Measurements from ENCODE around the gene METTL3. TPM values are rescaled to one million over a fixed set of nuclear protein-coding genes. Genes with fewer than 3 reads are reported as not detected.

The METTL3 gene
- total and polyA plus RNA-seq, 2 of the 13 experiments (the other 11 are each of a cell fraction or from before 2014, with no cell fraction given), result 123 to 130 TPM

GRCh38 chr14:21510735-21511657 is at the start of gene METTL3 (continued):
- no peak; the same call in 1 of the 2 replicates for TF ChIP-seq HIC2 (CRISPR knock-in tag; IDR thresholded peaks at IDR 0.05; ENCODE audit: low read depth)
- TF ChIP-seq ZNF446 (CRISPR knock-in tag; IDR thresholded peaks at IDR 0.05), result no peak
- no peak for TF ChIP-seq ZBTB3 (CRISPR knock-in tag; IDR thresholded peaks at IDR 0.05; ENCODE audit: borderline replicate concordance, low read depth)
- peak; percentile 45; the same call in 1 of the 2 replicates for TF ChIP-seq ZNF619 (CRISPR knock-in tag; IDR thresholded peaks at IDR 0.05)
- peak; percentile 87; the same call in 1 of the 2 replicates for TF ChIP-seq ZBTB20 (CRISPR knock-in tag; IDR thresholded peaks at IDR 0.05; ENCODE audit: borderline replicate concordance, low read depth)
- peak; percentile 97 for TF ChIP-seq ZNF891 (CRISPR knock-in tag; IDR thresholded peaks at IDR 0.05)
- TF ChIP-seq ZNF451 (CRISPR knock-in tag; IDR thresholded peaks at IDR 0.05), result peak; percentile 91; the same call in 1 of the 2 replicates
- no peak for TF ChIP-seq NPAS2 (CRISPR knock-in tag; IDR thresholded peaks at IDR 0.05; ENCODE audit: borderline replicate concordance)
- TF ChIP-seq ZNF614 (CRISPR knock-in tag; IDR thresholded peaks at IDR 0.05; ENCODE audit: borderline replicate concordance), result peak; percentile 90
- peak; percentile 76; the same call in 1 of the 2 replicates for TF ChIP-seq CC2D1A (CRISPR knock-in tag; IDR thresholded peaks at IDR 0.05)
- TF ChIP-seq DMAP1 (CRISPR knock-in tag; IDR thresholded peaks at IDR 0.05), result peak; percentile 98
- TF ChIP-seq ZNF569 (CRISPR knock-in tag; IDR thresholded peaks at IDR 0.05; ENCODE audit: borderline replicate concordance), result 0 out of 2 replicates have a peak, but pooled peaks have one; percentile 53
- TF ChIP-seq ZNF841 (CRISPR knock-in tag; IDR thresholded peaks at IDR 0.05; ENCODE audit: borderline replicate concordance), result no peak; the same call in 1 of the 2 replicates
- peak; percentile 63; the same call in 1 of the 2 replicates for TF ChIP-seq MTA1 (CRISPR knock-in tag; IDR thresholded peaks at IDR 0.05; ENCODE audit: borderline replicate concordance)
- no peak for TF ChIP-seq ZFAT (CRISPR knock-in tag; conservative IDR thresholded peaks at IDR 0.05)
- TF ChIP-seq ZBTB46 (CRISPR knock-in tag; IDR thresholded peaks at IDR 0.05; ENCODE audit: borderline replicate concordance), result no peak
- TF ChIP-seq MIER3 (CRISPR knock-in tag; IDR thresholded peaks at IDR 0.05; ENCODE audit: borderline replicate concordance), result peak; percentile 94
- no peak for TF ChIP-seq PBX3 (CRISPR knock-in tag; IDR thresholded peaks at IDR 0.05; ENCODE audit: borderline replicate concordance)
- no peak for TF ChIP-seq ZNF672 (CRISPR knock-in tag; IDR thresholded peaks at IDR 0.05)
- TF ChIP-seq ZNF430 (CRISPR knock-in tag; IDR thresholded peaks at IDR 0.05), result peak; percentile 96
- peak; percentile 57 for TF ChIP-seq HMG20A (CRISPR knock-in tag; IDR thresholded peaks at IDR 0.05; ENCODE audit: borderline replicate concordance)
- TF ChIP-seq BRF2 (CRISPR knock-in tag; IDR thresholded peaks at IDR 0.05), result peak; percentile 89; the same call in 1 of the 2 replicates
- TF ChIP-seq STAG1 (CRISPR knock-in tag; IDR thresholded peaks at IDR 0.05), result no peak
